Peyer's patch (tissue), 4 donors: Measurements from ENCODE around the gene KCNH6.

Source experiments
- CTCF ChIP-seq, 6 experiments: fragments of 450-650 bp in 4 of 6; fragments of 200-600 bp in 2 of 6; sonication (generic) in 1 of 6; IDR thresholded peaks; one replicate each; pipeline ENCODE4 v1.5.1; 2017 to 2019; ENCODE audit warnings: antibody characterized with exemption in 6 of 6, mild to moderate bottlenecking in 3 of 6, moderate library complexity in 1 of 6
- POLR2A ChIP-seq, 2 donors: fragments of 450-650 bp; IDR thresholded peaks; one replicate each; pipeline ENCODE4 v1.5.1; 2017; ENCODE audit warnings: antibody characterized with exemption in 2 of 2, mild to moderate bottlenecking in 2 of 2, moderate library complexity in 2 of 2

DNA sequence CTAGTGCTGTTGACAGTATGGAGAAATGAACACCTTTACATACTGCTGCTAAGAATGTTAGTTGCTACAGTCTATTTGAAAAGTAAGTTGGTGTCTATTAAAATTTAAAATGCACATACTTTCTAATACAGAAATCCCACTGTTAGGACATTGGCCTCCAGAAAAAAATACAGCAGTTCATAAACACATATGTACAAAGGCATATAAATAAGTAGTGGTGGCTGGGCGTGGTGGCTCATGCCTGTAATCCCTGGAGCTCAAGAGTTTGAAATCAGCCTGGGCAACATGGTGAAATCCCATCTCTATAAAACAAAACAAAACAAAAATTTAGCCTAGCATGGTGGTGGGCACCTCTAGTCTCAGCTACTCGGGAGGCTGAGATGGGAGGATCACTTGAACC, 40.2 kb downstream of the KCNH6 start:
- TF ChIP-seq CTCF (IDR thresholded peaks at IDR 0.05) (no peak), POLR2A (IDR thresholded peaks at IDR 0.05) (no peak)
